Stimulated activated CD4-positive, alpha-beta T cell treated with anti-CD3 and anti-CD28 coated beads, Interleukin-15, amount 100 ng/mL, for 24 hours (primary cell): ENCODE results near the gene MBD3.

Experiments used
- DNase-seq: peaks from one replicate; pipeline ENCODE4 v3.0.0-alpha.2; 2020

Gene MBD3

GRCh38 chr19:1592024-1592754 is 476 bp downstream of the MBD3 start:
- peak; percentile 87 for DNase-seq

GRCh38 chr19:1591421-1592023 is 1.1 kb downstream of the MBD3 start:
- peak; percentile 32 for DNase-seq

GRCh38 chr19:1590641-1591397 is 1.8 kb downstream of the MBD3 start:
- peak; percentile 53 for DNase-seq

DNA sequence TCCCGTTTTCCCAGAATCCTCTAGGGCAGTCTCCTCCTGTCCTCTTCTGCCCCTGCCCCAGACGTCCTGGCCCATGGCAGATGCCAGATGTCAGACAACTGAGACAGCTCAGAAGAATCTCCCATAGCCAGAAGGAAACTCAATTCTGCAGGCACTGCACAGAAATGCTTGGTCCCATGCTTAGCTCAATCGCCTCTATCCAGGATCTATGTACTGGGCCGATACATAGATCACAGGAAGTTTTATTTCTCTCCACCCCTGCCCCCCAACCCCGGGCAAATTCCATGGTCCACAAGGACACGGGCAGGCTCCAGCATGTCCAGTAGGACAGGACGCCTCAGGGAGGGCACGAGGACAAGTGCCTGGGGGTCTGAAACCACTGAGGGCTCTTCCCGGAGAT is 4.8 kb downstream of the MBD3 start:
- no peak for DNase-seq

GRCh38 chr19:1585243-1585580 is 7.5 kb downstream of the MBD3 start:
- DNase-seq: no peak

GRCh38 chr19:1584500-1585242 is 8.0 kb downstream of the MBD3 start:
- DNase-seq: no peak

GRCh38 chr19:1582201-1582600 is 10.5 kb downstream of the MBD3 start:
- DNase-seq: no peak

- no peak for DNase-seq
Observed at GRCh38 chr19:1580957-1581356, 11.7 kb downstream of the MBD3 start.

DNA sequence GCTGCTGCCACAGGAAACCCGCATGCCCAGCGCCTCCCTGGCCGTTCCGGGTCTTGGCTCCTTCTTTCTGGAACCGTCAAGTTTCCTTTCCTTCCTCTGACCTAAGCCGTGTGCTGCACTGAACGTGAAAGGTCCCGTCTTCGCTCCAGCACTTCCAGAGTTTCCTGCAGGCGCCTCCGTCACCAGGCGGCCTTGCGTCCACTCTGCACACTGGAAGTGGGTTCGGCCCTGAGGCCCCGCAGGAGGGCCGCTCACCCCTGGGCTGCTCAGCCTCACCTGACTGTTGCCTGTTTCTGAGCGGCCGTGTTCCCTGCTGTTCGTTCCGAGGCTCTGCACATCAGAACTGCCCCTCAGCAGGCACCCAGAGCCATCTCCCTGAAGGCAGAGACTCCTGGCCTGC is 12.3 kb downstream of the MBD3 start:
- DNase-seq: no peak

- DNase-seq: no peak
Observed at GRCh38 chr19:1579222-1579621, 13.4 kb downstream of the MBD3 start.

DNA sequence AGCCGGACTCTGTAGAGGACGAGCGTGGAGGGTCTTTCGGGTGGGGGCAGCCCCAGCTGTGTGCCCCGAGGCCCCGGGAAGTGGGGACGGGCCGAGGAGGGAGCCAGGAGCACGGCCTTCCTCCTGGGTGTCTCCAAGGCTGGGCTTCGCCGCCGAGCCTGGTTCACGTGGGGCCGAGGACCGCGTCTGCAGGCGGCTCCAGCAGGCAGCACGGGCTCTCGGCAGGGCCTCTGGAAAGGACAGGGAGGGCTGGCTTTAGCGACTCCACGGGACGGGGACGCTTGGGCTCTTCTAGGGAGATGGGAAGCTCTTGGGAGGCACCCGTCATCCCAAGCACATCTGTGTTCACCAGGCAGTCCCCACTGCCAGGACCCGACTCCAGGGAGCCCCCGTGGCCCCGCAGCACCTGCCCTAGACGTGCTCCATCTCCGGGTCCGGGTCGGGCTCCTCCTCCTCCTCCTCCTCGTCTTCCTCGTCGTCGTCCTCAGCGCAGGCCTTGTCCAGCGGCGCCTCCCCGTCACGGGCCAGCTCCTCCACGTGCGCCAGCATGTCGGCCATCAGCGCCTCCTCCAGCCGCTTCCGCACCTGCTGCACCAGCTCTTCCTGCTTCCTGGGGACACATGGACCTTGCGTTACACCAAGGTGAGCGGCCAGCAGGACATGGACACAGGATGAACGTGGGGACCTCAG is 14.6 kb downstream of the MBD3 start:
- DNase-seq: no peak

DNA sequence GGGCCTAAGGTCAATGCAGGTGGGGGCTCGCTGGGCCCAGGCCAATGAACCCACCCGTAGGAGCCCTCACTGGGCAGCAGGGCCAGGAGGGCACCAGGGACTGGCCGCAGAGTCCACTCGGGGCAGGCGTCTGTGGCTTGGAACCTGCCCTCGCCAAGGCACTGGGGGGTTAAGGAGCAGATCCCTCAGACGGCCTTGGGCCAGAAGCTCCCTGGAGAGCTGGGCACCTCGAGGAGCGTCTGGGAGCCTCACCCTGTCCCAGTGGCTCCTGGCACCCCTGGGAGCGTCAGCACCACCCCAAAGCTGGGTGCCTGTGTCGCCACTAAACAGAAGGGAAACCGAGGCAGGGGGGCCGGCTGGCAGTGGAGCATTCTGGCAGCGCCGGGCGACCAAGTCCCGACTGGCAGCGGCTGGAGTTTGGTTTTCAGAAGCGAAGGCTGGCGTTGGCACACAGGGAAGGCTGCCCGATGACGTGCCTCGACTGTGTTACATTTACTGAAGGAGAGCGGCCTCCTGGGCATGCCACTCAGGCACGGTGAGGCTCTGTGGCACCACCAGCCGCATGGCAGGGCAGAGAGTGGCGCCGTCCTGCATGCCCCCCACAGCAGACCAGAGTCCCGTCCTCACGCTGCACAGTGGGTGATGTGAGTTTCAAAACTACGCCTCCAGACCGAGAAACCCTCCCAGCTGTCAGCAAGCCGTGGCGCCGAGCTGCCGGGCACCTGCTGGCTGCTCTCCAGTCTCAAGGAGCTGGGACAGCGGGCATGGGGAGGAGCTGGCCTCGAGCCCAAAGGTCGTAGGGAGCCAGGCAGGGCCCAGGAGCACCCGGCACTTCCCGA is 15.4 kb downstream of the MBD3 start:
- DNase-seq: no peak

DNA sequence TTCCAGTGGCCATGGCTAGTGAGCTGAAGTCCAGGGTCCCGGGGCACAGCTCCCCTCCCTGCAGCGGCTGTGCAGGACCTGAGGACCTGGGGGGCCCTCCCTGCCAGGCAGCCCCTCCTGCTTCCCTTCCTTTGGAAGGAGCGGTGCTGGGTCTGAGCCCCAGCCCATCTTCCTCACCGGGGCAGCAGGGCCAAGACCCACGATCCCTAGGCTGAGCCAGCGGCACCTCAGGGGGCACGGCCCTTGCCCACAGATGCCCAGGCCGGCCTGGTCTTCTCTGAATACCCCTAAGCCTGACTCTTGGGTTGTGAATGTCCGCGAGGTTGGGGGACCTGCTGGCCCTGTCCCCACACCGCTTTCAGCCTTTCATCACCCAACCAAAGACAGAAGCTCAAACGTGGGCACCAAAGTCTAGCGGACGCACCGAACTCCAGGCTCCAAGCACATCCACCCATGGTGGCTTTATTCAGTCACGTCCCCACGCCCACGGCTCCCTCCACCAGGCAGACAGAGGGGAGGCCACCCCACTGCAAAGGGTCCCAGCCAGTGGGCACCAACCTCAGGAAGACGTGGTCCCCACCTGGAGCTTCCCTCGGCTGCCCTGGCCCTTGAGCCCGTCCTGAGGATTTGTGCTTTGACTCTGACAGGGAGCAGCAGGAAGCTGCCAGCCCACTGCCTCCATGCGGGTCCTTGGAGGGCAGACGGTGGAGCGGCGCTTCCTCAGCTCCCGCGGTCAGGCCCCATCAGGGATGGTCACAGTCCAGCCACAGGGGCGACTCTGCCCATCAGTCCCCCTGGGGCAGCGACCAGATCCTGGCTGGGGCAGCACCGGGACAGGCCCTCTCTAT is 16.2 kb downstream of the MBD3 start:
- DNase-seq: no peak

DNA sequence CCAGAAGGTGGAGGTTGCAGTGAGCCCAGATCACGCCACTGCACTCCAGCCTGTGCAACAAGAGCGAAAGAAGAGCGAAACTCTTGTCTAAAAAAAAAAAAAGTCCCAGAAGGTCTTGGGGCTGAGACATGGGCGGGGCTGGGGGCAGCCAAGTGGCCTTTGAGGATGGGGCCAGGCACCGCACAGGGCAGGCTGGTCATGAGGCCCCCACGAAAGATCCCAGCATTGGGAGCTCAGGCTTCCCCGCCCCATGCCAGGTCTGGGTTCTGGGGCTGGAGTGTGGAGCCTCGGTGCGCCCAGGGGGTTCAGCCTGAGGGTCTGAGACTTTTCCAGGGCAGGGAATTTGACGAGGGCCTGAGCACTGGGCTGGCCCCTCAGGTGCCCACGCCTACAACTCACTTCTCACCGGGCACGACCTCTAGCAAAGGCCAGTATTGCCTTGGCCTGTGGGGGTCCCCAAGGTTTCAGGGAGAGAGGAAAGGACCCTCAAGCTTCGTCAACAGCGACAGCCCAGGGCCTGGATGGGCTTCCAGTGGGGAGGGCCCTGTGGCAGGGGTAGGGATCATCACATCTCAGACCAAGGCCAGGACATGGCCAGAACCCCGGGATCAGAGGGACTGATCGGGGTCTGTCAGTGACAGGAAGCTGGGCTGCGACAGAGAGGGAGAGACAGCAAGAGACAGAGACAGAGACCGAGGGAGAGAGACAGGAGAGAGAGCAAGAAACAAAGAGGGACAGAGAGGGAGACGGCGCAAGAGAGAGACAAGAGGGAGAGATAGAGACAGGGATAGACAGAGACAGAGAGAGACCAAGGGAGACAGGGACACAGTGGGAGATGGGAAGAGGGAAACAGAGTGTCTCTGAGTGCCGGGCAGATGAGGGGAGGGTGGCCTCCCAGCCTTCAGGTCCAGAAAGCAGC is 17.1 kb downstream of the MBD3 start:
- DNase-seq: no peak

DNA sequence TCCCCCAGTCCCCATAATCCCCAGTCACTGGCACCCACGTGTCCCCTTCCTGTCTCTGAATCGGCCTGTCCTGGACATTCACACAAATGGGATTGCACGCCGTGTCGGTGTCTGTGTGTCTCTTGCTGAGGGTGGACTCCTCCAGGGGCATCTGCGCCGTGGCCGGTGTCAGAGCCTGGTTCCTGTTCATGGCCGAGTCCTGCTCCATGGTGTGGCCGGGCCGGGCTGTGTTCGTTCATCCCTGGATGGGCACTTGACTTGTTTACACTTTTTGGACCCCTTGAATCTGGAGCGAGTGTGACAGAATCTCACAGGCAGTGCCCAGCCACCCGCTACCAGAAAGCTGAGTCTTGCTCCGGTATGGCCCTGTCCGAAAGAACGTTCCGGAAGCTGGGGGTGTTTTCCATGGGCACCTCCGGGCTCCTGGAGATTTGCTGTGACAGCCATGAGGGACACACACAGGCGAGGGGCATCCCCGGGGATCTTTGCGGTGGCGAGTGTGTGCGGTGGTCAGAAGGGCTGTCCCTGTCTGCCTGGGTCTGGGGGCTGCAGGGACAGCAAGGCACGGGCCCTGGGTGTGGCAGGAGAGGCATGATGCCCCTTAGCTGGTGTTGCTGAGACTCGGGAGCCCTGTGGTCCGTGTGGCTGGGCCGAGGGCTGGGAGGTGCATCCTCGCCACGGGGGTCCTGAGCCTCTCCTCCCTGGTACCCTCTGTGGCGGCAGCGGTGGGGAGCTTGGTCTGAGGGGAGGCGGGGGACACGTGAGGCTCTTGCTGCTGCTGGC is 18.1 kb downstream of the MBD3 start:
- no peak for DNase-seq

DNA sequence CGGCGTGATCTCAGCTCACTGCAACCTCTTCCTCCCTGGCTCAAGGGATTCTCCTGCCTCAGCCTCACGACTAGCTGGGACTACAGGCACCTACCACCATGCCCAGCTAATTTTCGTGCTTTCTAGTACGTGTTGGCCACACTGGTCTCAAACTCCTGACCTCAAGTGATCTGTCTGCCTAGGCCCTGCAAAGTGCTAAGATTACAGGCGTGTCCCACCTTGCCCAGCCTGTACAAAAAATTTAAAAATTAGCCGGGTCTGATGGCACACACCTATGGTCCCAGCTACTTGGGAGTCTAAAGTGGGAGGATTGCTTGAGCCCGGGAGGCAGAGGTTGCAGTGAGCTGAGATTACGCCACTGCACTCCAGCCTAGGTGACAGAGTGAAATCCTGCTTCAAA is 19.9 kb downstream of the MBD3 start:
- DNase-seq: no peak

DNA sequence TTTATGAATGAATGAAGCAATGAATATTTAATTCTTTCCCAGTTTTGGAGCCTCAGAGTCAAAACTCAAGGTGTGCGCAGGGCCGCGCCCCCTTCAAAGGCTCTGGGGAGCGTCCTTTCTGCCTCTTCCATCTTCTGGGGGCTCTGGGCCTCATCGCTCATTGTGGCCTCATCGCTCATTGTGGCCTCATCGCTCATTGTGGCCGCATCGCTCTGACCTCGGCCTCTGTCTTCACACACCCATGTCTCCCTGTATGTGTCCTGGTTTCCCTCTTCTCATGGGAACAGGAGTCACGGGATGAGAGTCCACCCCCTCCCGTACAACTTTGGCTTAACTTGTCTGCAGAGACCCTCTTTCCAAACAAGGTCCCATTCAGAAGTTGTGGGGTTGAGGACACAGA is 21.3 kb downstream of the MBD3 start:
- no peak for DNase-seq

GRCh38 chr19:1570836-1571235 is 21.8 kb downstream of the MBD3 start:
- no peak for DNase-seq

DNA sequence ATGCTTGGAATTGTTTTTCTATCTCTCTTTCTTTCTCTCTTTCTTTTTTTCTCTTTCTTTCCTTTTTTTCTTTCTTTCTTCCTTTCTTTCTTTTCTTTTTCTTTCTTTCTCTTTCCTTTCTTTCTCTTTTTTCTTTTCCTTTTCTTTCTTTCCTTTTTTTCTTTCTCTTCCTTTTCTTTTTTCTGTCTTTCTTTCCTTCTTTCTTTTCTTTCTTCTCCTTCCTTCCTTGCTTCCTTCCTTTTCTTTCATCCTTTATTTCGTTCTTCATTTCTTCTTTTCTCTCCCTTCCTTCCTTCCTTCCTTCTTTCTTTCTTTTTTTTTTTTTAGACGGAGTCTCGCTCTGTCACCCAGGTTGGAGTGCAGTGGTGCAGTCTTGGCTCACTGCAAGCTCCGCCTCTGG is 22.7 kb downstream of the MBD3 start:
- DNase-seq: no peak
